Inflammatory macrophage (primary cell): ENCODE measurements around the gene PLRG1.

Experiments used
- DNase-seq, 2 donors: peaks; one replicate each; pipeline ENCODE4 v3.0.0-alpha.2; 2020 to 2022

Gene PLRG1

DNA sequence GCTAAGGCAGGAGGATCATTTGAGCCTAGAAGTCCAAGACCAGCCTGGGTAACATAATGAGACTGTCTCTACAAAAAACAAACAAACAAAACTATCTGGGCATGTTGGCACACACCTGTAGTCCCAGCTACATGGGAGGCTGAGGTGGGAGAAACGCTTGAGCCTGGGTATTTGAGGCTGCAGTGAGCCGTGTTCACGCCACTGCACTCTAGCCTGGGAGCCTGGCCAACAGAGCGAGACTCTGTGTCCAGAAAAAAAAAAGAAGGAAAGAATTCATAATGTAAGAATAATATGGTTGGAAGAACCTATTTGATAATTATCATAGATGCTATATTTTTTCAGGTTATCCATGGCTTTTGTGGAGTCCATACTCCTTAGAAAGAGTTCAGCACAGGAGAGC lies 32.6 kb downstream of the PLRG1 start:
- DNase-seq: no peak

DNA sequence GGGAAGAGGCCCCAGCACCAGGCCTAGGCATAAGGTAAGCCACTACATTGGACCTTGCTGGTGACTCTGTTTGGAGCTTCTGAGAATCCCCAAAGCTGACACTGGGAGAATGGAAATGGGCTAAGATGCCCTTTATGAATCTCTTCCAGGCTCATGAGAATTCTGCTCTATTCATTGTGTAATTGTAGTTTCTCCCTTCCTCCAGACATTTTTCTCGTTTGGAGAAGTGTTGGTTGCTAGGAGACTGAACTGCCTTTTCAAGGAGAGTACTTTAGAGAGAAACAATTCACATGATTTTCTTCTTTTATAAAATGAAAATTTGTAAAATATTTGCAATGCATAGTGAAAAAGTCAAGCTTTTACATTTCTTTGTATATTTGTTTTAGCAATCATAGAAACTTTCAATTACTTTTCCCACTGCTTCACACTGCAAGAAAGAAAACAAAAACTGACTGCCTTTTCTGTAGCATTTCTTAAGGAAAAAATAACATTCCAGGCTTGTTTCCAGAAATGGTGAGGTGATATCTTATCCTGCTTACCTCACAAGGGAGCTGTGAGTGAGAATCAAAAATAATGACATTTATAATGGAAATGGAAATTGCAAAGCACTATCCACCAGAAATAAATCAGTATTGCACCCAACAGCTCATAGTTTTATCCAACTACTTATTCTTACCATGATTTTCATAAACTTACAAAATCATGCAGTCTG lies 33.7 kb downstream of the PLRG1 start:
- DNase-seq: no peak

DNA sequence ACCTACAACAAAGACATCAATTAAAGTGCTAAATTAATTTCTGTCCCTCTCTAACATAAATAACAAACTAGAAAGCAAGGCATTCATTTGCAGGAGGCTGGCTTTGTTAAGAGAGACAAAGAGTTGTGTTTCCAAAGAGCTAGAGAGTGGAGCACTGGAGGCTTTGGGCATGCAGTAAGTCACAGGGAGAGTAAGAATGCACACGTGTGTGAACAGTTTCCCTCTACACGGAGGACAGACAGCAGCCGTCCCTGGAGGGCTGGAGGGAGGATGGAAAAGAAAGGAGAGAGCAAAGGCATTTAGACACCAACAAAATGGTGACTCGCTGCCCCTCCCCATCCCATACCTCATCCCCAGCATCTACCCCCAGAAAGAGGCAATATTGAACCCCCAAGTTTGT lies 38.2 kb downstream of the PLRG1 start:
- DNase-seq: no peak

DNA sequence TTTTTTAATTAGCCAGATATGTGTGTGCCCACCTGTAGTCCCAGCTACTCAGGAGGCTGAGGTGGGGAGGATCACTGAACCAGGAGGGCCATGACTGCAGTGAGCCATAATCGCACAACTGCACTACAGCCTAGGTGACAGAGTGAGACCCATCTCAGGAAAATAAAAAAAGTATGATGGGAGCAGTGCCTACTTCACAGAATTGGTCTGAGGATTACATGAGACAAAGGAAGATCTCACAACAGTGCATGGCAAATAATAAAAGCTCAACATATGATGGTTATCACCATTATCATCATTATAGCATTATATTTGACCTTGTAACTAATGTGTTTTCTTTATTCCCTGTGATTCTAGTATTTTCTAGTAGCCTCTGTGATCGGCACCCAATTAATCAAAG lies 38.7 kb downstream of the PLRG1 start:
- DNase-seq: no peak

DNA sequence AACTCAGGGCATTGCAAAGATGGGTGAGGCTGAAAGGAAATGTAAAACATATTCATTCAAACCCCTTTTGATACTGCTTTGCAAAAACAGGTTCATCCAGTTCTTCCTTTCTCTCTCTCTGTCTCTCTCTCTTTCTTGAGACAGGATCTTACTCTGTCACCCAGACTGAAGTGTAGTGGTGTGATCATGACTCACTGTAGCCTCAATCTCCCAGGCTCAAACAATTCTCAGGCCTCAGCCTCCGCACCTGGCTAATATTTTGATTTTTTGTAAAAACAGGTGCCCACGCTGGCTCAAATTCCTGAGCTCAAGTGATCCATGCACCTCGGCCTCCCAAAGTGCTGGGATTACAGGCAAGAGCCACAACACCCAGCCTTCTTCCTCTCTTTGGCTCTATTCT lies 43.0 kb downstream of the PLRG1 start:
- no peak for DNase-seq

DNA sequence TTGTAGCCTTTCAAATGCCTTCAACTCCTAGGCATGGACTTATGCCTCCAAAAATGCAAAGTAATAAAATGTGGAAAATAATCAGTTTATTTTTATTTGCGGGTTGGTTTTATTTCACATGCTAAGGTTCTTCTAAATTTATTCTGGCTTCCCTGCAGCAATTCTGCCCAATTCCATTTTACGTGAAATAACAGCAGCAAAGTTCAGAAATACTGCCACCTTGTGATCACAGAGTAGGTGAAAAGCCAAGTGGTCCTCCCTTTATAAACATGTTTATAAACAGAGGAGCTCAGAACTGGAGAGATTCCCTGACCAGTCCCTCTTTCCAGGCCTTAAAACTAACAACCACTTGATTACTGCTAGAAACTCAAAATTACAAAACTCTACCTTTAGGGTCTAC lies 43.9 kb downstream of the PLRG1 start:
- no peak for DNase-seq

DNA sequence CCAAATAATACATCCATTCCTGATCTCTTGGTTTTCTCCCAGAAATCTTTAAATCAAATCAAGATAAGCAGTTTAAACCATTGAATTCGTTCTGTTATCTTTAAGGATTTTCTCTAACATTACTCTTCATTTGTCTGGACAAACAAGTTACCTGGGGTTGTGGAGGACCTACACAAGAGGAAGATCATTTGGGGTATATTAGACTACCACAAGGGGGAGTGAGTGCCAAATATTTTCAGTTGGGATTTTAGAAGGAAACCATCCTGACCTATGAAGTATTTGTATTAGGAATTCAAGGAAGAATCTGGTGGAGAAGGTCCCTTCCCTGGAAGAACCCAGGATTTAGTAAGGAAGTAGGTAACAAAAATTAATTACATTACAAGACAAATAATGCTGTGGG lies 46.6 kb downstream of the PLRG1 start:
- no peak for DNase-seq

DNA sequence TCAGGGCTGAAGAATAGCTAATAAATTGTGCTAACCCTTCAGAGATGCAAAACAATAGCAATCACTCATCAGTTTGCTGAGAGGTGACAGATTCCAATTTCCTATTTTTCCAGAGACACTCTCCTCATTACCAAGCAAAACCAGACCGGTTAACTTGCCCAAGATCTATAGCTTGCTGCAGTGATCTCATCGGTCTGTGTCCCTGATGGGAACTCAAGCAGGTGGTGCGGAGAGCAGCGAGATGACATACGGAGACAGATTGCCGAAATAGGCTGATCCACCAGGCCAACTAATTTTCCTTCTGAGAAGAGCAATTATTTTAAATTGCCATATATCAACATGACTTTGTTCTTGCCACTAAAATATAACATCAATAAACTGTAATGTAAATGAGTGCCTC lies 48.1 kb downstream of the PLRG1 start:
- DNase-seq: no peak

DNA sequence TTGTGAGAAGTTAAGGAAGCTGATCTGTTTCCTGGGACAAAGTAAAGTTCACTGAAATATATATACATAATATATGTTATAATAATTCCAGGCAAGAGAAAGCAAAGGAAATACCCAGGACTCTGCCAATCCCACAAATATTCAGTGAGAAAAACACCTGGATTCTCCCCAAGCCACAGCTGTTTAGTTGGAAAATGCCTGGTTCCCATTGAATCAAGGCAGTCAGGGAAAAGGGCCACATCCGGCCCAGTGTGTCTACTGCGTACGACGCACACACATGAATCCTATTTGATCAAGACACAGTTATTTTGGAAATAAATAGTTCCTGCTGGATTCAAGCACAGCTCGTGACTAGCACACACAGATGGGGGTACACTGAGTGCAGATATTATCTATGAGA lies 52.3 kb downstream of the PLRG1 start:
- DNase-seq: no peak

DNA sequence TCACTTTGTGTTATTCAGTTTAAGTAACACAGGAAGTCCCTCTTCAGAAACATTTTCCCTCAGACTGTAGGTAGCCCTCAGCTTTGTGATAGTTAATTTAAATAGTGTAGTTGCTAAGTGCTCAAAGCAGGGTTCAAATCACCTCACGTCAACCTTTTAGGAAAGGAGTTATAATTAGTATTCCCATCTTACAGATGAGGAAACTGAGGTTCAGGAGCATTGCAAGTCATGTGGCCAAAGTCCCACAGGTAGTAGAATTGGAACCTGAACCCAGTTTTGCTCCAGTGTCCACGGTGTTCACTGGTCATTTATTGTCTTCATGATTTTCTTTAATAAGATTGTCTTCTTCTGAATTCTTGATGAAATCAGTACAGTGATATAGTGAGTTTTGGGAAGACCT lies 54.3 kb downstream of the PLRG1 start:
- no peak for DNase-seq

DNA sequence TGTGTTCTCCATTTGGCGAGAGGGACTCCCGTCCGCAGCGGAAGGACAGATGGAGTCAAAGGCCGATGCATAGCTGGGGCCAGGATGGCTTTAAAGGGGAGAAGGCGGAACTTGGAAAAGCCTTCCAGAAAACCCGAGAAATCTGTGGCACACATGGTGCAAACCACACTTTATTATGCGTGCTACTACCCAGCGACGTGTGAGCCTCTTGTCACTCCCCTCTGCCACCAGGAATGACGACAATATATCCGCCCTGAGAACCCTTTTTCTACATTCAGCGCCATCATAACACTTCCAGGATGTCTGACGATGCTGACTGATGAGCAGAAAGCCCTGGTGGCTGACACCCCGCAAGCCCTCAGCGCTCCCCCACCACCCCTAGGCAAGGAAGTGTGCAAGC lies 57.9 kb downstream of the PLRG1 start:
- no peak for DNase-seq

DNA sequence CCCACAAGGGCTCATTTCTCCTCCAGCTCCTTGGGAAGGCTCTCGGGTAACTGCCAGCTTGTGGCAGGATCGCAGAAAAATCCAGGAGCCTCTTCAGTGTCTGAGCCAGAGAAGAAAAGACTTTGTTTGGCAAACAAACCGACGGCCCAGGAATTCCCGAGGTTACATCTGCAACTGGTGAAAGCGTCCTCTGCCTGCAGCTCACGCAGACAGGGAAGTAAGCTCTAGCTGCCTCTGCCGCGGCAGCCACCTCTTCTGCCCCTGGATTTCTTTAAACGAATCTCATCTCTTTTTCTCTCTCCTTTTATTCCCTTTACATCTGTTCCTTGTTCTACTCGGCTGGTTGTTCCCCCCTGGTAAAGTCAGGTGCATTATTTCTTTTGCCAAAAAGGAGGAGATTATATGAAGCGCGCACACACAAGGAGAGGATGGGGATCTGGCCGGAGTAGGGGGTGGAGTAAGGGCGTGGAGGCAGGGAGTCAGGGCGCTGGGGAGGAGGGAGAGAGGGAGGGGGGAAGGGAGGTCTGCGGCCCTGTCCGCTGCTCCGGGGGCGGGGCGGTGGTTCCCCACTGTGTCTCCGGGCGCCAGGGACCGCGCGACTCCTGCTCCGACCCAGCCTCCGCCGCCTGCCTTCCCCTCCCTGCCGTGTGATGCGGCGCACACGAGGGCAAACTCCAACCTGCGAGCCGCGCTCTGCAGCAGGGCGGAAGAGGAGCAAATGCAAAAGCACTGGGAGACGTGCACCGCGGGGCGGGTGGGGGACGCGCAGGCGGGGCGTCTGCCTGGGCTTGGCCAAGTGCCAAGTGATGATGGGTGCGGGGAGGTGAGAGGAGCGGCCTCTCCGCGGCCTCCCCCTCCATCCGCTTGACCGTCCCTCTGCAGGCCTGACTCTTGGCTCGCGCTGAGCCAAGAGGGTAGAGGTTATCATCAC lies 58.6 kb downstream of the PLRG1 start, which contains the start of gene DCHS2:
Gene DCHS2 (minus strand): TSS at position 459 of the 931 bp plus-strand sequence. CDS start 444 bp downstream, at position 15.
- DNase-seq: no peak

DNA sequence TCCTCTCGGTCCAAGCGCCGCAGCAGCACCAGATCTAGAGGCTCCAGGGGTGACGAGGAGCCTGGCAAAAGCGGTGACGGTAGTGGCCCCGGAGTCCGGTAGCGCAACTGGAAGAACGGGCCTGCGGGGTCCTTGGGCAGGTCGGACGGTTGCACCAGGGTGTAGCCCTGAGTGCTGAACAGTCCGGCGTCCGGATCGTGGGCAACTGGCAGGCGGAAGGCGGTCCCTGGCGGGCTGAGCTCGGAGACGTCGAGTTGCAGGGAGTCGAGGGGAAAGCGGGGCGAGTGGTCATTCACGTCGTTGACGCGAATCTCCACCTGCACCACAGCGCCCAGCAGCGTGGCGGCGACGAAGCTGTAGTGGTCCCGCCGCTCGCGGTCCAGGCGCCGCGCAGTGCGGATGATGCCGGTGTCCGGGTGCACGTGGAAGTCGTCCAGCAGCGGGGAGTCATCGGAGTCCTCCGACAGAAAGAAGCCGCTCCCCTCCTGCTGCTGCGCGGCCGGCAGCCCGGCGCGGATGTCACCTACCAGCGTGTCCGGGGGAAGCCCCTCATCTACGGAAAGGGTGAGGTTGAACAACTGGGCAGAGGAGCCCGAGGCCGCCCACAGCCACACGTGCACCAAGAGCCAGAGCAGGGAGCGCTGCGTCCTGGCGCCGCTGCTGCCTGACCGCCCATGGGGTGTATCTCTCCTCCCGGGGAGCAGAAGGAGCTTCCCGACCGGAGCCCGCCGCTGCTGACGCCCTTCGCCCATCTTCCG lies 59.4 kb downstream of the PLRG1 start:
- DNase-seq: no peak

DNA sequence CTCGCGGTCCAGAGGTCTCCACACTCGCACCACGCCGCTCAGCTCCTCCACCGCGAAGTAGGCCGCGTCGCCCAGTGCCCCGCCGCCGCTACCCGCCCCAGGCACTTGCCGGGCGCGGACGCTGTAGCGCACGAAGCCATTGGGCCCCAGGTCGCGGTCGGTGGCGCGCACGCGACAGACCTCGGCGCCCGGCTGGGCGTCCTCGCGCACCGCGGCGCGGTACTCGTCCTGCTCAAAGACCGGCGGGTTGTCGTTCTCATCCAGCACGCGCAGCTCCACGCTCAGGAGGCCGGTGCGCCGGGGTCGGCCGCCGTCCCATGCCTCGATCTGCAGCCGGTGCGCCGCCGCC lies 60.0 kb downstream of the PLRG1 start:
- no peak for DNase-seq

DNA sequence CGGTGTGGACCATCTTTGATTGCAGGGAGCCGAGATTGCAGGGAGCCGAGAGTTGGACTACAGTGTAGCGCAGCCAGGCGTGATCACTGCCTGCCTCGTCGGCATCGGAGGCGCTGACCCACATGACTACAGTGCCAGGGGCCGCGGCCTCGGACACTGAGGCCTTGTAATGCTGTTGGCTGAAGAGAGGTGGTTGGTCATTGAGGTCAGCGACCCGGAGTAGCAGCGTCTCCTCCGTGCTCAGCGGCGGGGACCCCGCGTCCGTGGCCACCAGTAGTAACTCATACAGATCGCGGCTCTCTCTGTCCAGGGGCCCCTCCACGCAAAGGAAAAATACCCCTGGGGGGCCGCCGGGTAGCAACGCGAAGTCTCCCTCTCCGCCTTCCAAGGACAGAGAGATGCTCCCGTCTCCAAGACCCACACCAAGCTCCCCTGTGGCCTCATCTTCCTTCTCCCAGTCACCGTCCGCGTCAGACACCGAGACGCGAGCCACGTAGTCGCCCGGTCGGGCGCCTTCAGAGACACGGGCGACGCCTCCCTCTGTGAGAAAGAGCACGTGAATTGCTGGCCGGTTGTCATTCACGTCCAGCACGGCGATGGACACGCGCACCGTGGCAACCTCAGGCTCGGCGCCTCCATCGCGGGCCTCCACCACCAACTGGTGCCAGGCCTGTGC lies 60.5 kb downstream of the PLRG1 start:
- DNase-seq: no peak

DNA sequence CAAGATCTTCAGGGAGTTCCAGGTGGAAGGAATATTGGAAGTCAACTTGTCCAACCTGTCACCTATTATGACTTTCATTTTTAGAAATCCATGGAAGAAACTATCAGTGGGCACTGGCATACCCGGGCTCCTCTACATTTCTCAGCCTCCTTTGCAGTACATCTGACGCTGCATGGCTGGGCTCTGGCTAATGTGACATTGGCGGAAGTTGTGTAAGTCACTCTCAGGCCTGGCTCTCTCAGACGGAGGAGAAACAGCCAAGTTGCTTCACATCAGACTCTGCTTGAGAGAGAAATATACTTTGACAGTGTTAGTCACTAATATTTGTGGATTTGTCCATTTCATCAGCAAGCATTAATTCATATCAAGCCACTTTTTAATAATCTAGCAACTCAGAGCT lies 63.1 kb downstream of the PLRG1 start:
- DNase-seq: no peak

DNA sequence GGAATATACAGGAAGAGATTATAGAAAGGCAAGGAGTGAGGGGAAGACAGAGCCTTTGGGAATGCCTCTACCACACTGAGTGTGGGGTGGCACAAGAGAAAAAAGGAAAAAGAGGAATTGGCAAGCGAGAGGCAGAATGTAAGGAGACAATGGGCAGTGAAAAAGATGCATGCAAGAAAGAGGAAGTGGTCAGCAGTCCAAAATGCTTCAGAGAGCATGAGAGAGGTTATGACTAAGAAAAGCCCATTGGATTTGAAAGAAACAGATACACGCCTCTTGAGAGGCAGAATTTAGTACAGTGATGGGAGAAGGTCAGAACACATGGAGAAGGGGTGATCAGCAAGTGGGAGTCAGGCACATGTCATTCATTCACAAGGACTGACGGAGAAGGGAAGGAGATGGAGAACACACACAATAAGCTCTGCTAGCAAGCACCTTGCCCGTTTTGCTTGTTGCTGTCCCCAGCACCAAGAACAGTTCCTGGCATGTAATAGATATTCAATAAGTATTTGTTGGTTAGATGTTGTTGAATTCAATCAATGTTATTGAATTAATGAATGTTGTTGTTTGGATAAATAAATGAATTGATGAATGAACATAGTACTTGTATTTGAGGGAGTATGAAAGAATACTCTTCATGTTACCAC lies 65.0 kb downstream of the PLRG1 start:
- DNase-seq: no peak
